DND-41 (cell line): ENCODE data around the gene DNM3.

ENCODE experiments used
- CTCF ChIP-seq: IDR thresholded peaks from 2 replicates; pipeline ENCODE4 v1.5.1; 2012; ENCODE audit warnings: borderline replicate concordance, low read length, moderate library complexity, mild to moderate bottlenecking; ENCODE audit not compliant: poor library complexity, severe bottlenecking; ENCODE audit errors: extremely low read depth
- EZH2 ChIP-seq: IDR thresholded peaks from 3 replicates; pipeline ENCODE4 v1.6.1; 2012; ENCODE audit warnings: borderline replicate concordance, low read depth, mild to moderate bottlenecking, moderate library complexity, low read length, inconsistent platforms; ENCODE audit not compliant: severe bottlenecking

GRCh38 chr1:171940368-171940767 lies 99.1 kb downstream of the DNM3 start:
- TF ChIP-seq CTCF (no peak), EZH2 (no peak)
